ENCODE data around the gene AGPAT3.

The AGPAT3 gene

DNA sequence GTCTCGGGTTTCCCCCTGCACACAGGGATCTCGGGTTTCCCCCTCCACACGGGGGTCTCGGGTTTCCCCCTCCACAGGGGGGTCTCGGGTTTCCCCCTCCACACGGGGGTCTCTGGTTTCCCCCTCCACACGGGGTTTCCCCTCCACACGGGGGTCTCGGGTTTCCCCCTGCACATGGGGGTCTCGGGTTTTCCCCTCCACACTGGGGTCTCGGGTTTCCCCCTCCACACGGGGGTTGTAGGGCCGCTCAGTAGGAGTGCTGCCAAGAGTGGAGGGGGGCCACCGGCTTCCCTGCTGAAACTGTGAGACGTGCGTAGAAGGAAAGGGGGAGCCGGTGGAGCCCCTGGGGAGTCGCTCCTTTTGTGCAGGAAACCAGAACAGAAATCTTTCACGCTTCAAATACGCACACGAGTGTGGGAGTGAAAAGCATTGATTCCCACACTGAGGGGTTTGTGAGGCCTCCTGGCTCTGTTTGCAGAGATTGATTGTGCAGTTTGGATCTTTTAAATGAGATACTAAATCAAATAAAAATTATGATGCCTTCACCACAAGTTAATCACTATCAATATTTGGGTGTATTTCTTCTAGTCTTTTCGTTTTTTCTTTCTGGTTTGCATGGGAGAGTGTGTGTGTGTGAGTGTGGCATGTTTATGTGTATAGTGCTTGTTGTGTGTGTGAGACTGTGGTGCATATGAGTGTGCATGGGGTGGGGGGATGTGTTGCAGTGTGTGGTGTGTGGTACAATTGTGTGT is 92.8 kb downstream of the AGPAT3 start:
- DNase-seq (ENCODE audit: low read depth): no peak

DNA sequence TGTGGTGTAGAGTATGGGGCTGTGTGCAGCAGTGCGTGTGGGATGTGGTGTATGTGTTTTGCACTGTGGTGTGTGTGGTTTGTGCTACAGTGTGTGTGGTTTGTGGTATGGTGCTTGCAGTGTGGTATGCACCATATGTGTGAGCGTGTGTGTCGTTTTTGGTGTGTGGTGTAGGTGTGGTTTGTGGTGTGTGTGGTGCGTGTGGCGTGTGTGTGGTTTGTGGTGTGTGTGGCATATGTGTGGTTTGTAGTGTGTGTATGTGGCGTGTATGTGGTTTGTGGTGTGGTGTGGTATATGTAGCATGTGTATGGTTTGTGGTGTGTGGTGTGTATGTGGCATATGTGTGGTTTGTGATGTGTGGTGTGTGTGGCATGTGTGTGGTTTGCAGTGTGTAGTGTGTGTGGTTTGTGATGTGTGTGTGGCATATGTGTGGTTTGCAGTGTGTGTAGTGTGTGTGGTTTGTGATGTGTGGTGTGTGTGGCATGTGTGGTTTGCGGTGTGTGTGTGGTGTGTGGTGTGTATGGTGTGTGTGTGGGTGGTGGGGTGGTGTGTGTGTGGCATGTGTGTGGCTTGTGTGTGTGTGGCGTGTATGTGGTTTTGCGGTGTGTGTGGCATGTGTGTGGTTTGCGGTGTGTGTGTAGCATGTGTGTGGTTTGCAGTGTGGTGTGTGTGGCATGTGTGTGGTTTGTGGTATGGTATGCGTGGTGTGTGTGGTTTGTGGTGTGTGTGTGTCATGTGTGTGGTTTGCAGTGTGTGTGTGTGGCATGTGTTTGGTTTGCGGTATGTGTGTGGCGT is 93.5 kb downstream of the AGPAT3 start:
- no peak for DNase-seq (ENCODE audit: low read depth)

GRCh38 chr21:43959231-43960116 is 94.5 kb downstream of the AGPAT3 start:
- no peak for DNase-seq (ENCODE audit: low read depth)

DNA sequence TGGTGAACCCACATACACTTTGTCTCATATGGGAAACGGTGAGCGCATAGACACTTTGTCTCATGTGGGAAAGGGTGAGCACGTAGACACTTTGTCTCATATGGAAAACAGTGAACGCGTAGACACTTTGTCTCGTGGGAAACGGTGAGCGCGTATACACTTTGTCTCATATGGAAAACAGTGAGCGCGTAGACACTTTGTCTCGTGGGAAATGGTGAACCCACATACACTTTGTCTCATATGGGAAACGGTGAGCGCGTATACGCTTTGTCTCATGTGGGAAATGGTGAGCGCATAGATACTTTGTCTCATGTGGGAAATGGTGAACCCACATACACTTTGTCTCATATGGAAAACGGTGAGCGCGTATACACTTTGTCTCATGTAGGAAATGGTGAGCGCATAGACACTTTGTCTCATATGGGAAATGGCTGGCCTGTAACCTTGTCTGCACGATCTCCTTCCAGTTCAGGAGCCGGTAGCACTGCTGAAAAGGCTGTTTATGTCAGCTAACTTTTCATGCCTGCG is 96.4 kb downstream of the AGPAT3 start:
- DNase-seq (ENCODE audit: low read depth): no peak

DNA sequence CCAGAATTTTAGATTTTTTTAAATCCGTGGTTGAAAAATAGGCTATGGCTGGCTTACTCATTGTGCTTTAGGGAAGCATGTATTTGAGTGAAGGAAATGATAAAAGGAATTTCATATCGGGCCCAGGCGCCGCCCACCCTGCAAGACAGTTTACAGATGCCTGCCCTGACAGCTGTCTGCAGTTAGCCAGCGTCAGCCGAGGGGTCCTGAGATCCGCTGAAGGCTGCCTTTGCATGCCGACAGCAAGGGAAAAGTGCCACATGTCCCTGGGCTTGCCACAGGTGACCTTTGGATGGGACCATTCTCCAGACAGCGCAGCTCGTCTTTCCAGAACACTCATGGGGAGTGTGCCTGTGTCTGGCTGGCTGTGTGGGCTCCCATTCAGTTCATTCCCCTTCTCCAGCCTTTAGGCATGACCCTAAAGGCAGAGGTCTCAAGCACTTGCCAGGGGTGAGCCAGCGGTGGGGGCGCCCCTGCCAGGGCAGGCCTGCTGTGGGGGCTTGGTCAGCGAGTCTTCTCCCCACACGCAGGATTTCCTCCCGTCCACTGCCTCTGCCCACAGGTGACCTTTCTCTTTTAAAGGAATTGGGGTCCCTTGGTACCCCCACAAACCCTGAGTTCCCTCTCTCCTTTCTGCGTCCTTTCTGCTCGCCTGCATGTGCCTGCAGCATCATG is 101.0 kb downstream of the AGPAT3 start:
- no peak for DNase-seq (ENCODE audit: low read depth)

DNA sequence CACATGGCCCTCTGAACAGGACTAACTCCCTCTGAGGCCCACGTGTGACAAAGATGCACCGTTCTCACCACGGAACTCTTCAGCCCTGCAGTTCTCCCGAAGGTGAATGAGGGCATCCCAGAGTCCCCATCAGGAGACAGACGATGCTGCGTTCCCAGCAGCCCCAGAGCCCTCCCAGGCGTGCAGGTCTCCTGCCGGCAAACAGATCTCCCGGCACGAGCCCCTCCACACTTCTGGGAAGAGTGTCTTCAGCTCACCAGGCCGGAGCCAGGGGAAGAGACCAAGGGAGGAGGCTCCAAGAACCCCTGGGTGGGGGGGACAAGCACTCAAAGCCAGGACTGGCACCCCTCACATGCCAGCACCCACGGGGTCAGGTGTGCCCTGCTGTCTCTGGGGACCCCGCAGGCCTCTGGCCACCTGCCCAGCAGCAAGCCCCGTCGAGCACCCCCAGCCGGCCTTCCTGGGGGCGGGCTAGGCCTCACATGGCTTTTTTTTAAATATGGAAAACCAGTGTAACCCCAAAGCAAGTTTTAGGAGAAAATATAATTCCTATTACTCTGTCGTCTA is 102.0 kb downstream of the AGPAT3 start:
- no peak for DNase-seq (ENCODE audit: low read depth)

DNA sequence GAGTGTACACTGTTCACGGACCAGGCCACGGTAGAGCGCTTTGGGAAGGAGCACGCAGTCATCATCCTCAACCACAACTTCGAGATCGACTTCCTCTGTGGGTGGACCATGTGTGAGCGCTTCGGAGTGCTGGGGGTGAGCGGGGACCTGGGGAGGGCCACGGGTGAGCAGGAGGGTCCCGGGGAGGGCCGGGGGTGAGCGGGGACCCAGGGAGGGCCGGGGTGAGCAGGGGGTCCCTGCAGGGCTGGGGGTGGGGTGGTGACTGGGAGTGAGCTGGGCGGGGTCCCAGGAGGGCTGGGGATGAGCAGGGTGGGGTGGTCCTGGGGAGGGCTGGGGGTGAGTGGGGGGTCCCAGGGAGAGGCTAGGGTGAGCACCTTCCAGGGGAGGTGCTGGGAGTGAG is 103.0 kb downstream of the AGPAT3 start:
- DNase-seq (ENCODE audit: low read depth): no peak

DNA sequence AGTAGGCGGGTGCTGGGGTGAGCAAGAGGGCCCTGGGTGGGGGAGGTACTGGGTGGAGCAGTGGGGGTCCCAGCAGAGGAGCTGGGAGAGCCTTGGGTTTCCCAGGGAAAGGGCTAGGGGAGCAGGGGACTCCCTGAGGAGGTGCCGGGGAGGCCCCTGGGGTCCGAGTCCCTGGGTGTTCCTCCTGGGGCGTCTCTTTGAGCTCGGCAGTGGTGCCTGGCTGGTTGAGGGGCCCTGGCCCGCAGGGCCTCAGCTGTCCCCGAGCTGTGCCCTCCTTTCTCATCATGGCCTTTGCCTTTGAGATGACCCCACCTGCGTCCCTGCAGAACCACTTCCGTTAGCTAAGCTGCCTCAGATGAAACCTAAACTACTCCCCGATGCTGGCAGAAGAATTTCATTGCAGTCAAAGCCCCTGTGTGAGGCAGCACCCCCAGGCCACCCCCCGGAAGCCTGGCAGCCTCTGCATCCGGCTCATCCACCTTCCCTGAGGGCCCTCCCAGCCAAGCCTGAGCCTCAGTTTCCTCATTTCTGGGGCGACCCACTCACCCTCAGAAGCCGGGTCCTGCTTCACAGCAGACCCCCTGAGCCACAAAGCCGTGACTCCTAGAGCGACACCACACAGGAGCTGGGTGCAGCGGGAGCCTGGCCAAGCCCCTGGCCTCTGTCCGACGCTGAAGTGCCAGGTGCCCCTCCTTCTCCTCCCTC is 103.5 kb downstream of the AGPAT3 start:
- DNase-seq (ENCODE audit: low read depth): no peak

DNA sequence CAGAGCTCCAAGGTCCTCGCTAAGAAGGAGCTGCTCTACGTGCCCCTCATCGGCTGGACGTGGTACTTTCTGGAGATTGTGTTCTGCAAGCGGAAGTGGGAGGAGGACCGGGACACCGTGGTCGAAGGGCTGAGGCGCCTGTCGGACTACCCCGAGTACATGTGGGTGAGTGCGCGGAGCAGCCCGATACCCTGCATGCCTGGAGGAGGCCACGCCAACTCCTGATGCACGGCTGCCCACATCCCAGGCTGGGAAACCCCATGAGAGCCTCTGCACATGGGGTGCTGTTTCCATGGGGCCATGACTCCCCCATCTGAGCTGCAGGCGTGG is 104.1 kb downstream of the AGPAT3 start:
- no peak for DNase-seq (ENCODE audit: low read depth)

DNA sequence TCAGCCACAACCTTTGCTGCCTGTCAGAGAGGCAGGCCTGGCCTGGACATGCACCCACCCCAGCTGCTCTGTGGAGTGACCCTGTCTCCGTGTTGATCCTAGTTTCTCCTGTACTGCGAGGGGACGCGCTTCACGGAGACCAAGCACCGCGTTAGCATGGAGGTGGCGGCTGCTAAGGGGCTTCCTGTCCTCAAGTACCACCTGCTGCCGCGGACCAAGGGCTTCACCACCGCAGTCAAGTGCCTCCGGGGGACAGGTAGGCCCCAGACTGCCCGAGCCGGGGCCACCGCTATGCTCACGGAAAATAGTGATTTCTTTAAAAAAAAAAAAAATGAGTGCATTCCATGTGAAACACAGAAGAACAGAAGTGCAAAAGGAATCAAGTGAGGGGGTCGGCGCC is 105.5 kb downstream of the AGPAT3 start:
- no peak for DNase-seq (ENCODE audit: low read depth)

- no peak for DNase-seq (ENCODE audit: low read depth)
These were observed 106.4 kb downstream of the AGPAT3 start for GRCh38 chr21:43971201-43971991.

DNA sequence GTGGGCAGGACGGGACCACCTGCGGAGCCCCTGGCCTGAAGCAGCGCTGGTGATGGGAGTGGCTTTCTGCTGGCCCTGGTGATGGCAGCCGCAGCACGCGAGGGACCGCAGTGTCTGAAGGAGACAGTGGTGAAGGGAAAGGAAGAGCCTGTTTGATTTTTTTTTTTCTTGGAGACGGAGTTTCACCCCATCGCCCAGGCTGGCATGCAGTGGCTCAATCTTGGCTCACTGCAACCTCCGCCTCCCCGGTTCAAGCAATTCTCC is 106.9 kb downstream of the AGPAT3 start:
- DNase-seq (ENCODE audit: low read depth): no peak

GRCh38 chr21:43972850-43973633 is 108.0 kb downstream of the AGPAT3 start:
- DNase-seq (ENCODE audit: low read depth): no peak

- DNase-seq (ENCODE audit: low read depth): no peak
These were observed 108.6 kb downstream of the AGPAT3 start for GRCh38 chr21:43973634-43973955.

- no peak for DNase-seq (ENCODE audit: low read depth)
These were observed 109.9 kb downstream of the AGPAT3 start for GRCh38 chr21:43974791-43975468.

GRCh38 chr21:43975469-43976098 is 110.6 kb downstream of the AGPAT3 start:
- DNase-seq (ENCODE audit: low read depth): no peak

- DNase-seq (ENCODE audit: low read depth): no peak
These were observed 111.6 kb downstream of the AGPAT3 start for GRCh38 chr21:43976661-43977060.

DNA sequence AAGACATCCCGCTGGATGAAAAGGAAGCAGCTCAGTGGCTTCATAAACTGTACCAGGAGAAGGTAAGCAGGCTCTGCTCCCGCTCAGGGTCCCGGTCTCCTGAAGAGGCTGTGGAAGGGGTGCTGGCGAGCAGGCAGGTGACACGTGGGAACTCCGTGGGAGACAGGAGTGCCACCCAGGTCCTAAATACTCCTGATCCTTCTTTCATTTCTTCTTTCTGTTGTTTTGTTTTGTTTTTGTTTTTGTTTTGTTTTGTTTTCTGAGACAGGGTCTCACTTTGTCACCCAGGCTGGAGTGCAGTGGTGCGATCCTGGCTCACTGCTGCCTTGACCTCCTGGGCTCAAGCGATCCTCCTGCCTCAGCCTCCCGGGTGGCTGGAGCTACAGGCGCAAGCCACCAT is 113.0 kb downstream of the AGPAT3 start:
- no peak for DNase-seq (ENCODE audit: low read depth)

DNA sequence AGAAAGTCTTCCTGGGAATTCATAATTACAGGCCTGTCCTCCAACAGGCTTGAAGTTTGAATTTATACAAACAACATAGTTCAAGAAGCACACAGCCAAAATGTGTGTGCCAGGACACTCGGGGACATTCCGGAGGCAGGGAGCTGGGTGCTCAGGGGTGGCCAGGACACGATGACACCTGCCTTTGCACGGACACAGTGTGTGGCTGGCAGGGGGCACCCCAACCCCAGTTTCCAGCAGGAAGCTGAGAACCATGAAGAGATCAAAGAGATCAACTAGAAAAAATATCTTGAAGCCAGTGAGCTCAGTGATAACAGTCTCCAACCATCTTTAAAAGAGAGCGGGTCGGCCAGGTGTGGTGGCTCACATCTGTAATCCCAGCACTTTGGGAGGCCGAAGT is 114.6 kb downstream of the AGPAT3 start:
- DNase-seq (ENCODE audit: low read depth): no peak
